Fibroblast of the aortic adventitia (primary cell): Measurements from ENCODE around the gene PRDM16. TPM values are rescaled to one million over a fixed set of nuclear protein-coding genes. Genes with fewer than 3 reads are reported as not detected.

Experiments used
- DNase-seq: peaks from one replicate; pipeline ENCODE4 v3.0.0-alpha.2; 2010; ENCODE audit warnings: low read depth
- H3K4me3 ChIP-seq: 2 replicates; pipeline ENCODE4 v1.5.1; 2011; ENCODE audit warnings: low read depth, mild to moderate bottlenecking, control low read depth, low read length, moderate library complexity
- total RNA-seq: library from RNA; depleted of rRNA; stranded (reverse); fragments of >200 nt; gene quantifications from 2 replicates; pipeline ENCODE4 v1.2.3, GENCODE V29; 2012; ENCODE audit warnings: low replicate concordance
- TF ChIP-seq, protein P1 (sequence below): IDR thresholded peaks from 2 replicates; pipeline ENCODE4 v1.5.1; 2011; ENCODE audit warnings: mild to moderate bottlenecking, low read length, control low read depth, inconsistent platforms; ENCODE audit not compliant: insufficient read depth

PRDM16 gene
- total RNA-seq, 1 donor: 11.3 TPM

DNA sequence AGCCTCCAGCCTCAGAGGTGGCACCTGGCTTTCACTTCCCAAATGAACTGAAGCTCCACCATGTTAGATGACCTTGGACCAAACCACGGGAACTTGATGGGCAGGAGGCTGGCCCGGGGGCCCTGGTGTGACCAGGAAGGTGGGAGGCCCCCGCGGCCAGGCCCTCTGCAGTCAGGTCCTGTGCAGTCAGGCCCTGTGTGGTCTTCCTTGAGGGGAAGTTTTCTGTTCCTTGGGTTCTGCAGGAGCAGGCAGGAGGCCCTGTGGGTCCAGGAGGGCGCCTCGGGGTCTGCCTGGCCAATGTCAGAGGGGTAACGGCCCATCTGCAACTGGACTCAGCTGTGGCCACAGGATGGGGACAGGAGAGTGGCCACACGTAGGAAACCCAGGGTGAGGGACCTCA is 13.0 kb downstream of the PRDM16 start:
- H3K4me3 ChIP-seq: no peak overlapping the region
- TF ChIP-seq, protein P1, sequence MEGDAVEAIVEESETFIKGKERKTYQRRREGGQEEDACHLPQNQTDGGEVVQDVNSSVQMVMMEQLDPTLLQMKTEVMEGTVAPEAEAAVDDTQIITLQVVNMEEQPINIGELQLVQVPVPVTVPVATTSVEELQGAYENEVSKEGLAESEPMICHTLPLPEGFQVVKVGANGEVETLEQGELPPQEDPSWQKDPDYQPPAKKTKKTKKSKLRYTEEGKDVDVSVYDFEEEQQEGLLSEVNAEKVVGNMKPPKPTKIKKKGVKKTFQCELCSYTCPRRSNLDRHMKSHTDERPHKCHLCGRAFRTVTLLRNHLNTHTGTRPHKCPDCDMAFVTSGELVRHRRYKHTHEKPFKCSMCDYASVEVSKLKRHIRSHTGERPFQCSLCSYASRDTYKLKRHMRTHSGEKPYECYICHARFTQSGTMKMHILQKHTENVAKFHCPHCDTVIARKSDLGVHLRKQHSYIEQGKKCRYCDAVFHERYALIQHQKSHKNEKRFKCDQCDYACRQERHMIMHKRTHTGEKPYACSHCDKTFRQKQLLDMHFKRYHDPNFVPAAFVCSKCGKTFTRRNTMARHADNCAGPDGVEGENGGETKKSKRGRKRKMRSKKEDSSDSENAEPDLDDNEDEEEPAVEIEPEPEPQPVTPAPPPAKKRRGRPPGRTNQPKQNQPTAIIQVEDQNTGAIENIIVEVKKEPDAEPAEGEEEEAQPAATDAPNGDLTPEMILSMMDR: no peak
- DNase-seq: no peak

DNA sequence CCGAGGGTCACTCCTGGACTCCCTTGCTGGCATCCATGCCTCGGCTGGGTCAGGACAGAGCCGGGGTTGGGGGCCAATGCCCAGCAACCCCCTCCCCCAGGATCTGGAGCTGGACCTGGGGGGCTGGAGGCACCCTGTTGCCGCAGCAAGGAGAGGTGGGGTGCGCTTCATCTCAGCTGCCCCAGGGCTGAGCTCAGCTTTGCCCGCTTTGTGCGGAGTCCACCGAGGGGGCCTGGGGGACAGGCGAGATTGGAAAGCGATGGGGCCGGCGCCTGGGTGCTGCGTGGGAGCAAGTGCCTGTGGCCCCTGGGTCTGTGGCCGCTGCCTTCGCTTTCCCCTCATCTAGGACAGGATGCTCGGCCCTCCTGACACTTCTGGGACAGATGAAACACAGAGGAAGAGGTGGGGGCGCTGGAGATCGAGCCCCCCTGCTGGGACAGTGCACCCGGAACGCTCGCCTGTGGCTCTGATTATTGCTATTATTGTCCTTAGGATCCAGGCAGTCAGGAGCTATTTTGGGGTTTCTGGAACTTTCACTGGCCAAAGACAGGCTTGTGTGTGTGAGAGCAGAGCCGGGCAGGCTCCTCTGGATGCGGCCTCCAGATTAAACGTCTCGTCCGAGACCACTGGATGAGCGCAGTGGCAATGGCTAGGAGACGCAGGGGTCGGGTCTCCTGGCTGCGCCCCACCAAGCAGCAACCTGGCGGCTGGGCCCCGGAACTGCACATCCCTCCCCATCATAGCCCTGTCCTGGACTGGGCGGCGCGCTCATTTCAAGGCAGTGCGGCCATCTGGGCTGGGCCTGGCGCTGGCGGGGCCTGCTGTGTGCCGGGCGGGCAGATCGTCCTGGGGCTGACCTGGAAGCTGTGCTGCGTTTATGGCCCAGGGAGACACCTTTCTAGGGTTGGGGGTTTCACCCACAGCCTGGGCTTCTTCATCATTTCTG is 13.8 kb downstream of the PRDM16 start:
- DNase-seq: no peak
- TF ChIP-seq, protein P1: no peak
- no peak overlapping the region for H3K4me3 ChIP-seq

DNA sequence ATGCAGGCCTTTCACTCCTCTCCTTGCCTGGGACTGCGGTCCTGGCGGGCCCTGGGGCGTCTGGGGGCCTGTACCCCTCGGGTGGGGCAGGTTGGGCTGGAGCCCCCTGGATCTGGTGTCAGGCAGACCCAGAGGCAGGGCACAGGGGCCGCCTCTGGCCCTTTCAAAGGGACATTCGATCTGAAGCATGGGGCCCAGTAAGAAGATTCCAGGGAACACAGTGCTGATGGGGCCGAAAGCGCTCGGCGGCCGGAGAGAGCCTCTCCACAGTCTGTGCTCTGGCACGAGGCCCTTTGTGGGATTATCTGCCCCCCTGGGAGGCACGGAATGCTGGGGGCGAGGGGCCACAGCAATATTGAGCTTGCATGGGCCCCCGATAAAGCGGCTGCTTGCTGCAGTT is 15.2 kb downstream of the PRDM16 start:
- no peak overlapping the region for H3K4me3 ChIP-seq
- TF ChIP-seq, protein P1: no peak
- no peak for DNase-seq

DNA sequence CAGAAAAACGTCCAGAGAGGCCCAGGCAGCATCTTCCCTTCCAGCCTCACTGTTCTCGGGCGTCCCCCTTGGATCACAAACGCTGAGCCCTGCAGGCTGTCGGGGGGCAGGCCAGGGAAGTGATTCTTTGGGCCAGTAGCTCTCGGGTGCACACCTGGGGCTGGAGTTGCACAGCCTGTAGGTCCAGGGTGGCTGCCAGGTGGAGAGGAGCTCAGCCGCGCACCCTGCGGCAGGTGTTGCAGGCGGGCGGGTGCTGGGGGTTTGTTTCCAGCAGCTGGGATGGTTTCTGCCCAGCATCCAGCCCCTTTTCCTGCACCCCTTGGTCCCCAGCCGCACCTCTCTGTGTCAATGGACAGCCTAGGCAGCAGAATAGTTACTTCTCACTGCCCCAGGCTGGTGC is 15.7 kb downstream of the PRDM16 start:
- H3K4me3 ChIP-seq: no peak overlapping the region
- DNase-seq: no peak
- TF ChIP-seq, protein P1: no peak

DNA sequence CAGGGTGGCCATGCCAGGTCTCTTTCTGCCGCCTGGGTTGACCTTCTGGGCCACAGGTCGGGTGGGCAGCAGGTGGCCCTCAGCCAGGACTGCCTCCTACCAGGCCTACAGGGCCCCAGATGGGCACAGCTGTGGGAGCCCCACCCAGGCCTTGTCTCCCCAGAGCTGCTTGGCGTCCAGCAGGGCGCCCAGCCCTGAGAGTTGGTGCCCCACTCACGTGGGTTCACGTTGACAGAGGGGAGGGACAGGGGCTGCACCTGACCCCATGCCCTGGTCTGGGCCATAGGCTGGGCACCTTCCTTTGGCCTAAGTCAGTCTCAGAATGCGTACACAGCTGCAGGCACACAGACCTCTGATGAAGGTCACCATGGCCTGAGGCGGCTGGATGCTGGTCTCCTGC is 16.7 kb downstream of the PRDM16 start:
- TF ChIP-seq, protein P1: no peak
- DNase-seq: no peak
- H3K4me3 ChIP-seq: no peak overlapping the region

DNA sequence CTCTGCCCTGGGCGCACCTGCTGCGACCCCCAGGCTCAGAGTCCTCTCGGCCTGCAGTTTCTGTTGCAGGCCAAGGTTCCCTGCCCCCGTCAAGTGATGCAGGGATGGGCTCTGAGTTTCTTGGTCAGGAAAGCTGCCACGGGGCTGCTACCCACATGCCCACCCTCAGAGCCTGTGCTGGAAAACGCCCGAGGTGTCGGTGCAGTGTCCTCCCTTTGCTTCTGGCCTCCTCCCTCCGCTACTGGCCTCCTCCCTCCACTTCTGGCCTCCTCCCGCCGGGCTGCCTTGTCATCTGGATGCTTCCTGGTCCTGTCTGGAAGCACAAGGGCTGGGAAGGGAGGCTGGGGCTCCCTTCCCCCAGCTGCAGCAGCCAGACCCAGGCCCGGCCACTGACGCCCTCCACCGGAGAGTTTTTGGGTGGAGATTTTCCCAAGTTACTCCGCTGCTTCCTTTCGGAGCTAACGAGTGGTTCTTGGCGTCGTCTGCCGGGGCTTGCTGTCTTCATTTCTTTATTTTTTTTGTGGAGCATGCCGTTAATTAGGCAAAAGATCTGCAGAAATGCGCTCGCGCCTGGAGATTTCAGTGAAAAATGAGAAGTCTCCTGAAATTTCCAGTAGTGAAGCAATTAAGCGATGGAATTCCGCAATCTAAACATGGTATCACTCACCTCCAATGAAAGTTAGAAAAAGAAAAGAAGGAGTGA is 17.4 kb downstream of the PRDM16 start:
- no peak for DNase-seq
- TF ChIP-seq, protein P1: no peak

More for the DNA sequence above, 17.4 kb downstream of the PRDM16 start:
- no peak overlapping the region for H3K4me3 ChIP-seq
